Heart right ventricle (tissue), 16 donors: ENCODE measurements around the gene PRKN. TPM values are rescaled to one million over a fixed set of nuclear protein-coding genes. Genes with fewer than 3 reads are reported as not detected.

Experiments used
- ATAC-seq, 8 donors: fragments of 200-7000 bp; cut with Tn5 transposase; one replicate each; pipeline ENCODE4 v1.9.1; 2020; ENCODE audit warnings: mild to moderate bottlenecking in 8 of 8, moderate library complexity in 8 of 8, moderate number of reproducible peaks in 1 of 8
- DNase-seq, 2 donors: peaks; one replicate each; pipeline ENCODE4 v3.0.0-alpha.2; 2020
- H3K27ac ChIP-seq, 10 donors: fragments of 200-600 bp; sonication (generic) in 2 of 10; one replicate each; pipeline versions ENCODE4 v1.5.0 to v1.8.0; 2020 to 2022; ENCODE audit warnings: mild to moderate bottlenecking in 3 of 10
- H3K27me3 ChIP-seq, 7 donors: fragments of 200-600 bp; one replicate each; pipeline ENCODE4 v1.8.0; 2021 to 2022; ENCODE audit warnings: mild to moderate bottlenecking in 2 of 7
- H3K36me3 ChIP-seq, 9 donors: fragments of 200-600 bp; sonication (generic) in 1 of 9; one replicate each; pipeline versions ENCODE4 v1.5.0 to v1.8.0; 2020 to 2022; ENCODE audit warnings: mild to moderate bottlenecking in 2 of 9
- H3K4me1 ChIP-seq, 9 donors: fragments of 200-600 bp; sonication (generic) in 1 of 9; one replicate each; pipeline versions ENCODE4 v1.5.0 to v1.8.0; 2020 to 2022; ENCODE audit warnings: mild to moderate bottlenecking in 4 of 9
- H3K4me3 ChIP-seq, 10 donors: fragments of 200-600 bp; sonication (generic) in 2 of 10; one replicate each; pipeline versions ENCODE4 v1.5.0 to v1.8.0; 2020 to 2022; ENCODE audit warnings: mild to moderate bottlenecking in 7 of 10, moderate library complexity in 2 of 10
- H3K9me3 ChIP-seq, 11 donors: fragments of 200-600 bp in 10 of 11; sonication (generic) in 2 of 11; one replicate each; pipeline versions ENCODE4 v1.5.0 to v1.8.0; 2013 to 2022; ENCODE audit warnings: mild to moderate bottlenecking in 2 of 11, control low read depth in 1 of 11, moderate library complexity in 1 of 11
- CTCF ChIP-seq, 9 donors: fragments of 200-600 bp; sonication (generic) in 2 of 9; IDR thresholded peaks; one replicate each; pipeline versions ENCODE4 v1.5.0 to v1.8.0; 2021 to 2022; ENCODE audit warnings: antibody characterized with exemption in 9 of 9, mild to moderate bottlenecking in 5 of 9, moderate library complexity in 1 of 9
- WGBS, 2 donors: extraction: QIAGEN DNeasy Blood & Tissue Kit; methylation state at CpG; one replicate each; pipeline ENCODE4 v1.1.7; 2013; ENCODE audit warnings: inconsistent platforms in 1 of 2; 5-methylcytosine and 5-hydroxymethylcytosine counted together
- intact Hi-C, 10 donors: fragments of 100-400 bp; cut with DNase I; formaldehyde crosslinking; loops; one replicate each; pipeline versions ENCODE4 v1.11.1 to v1.14.2; 2022
- polyA plus RNA-seq, 2 donors: library from polyadenylated mRNA; stranded (reverse); fragments of 200-250 nt; gene quantifications; one replicate each; pipeline ENCODE4 v1.2.3, GENCODE V29; 2013
- total RNA-seq, 10 donors: library from RNA; stranded (reverse); fragmentation: NEBNext Ultra II Directional in 3 of 10; extraction: Animal tissue kit (Norgen Biotek cat#: 25700) in 3 of 10; gene quantifications; one replicate each; pipeline versions ENCODE4 v1.2.1 to v1.2.4, GENCODE V29; 2021 to 2023
- donor health status: Arrhythmogenic right ventricular cardiomyopathy.
- donor health status: ischemic (EF 13 %, LVEDD 7.1; RV severe dilation, severe dysfunction).
- donor health status: healthy with polysubstance abuse.
- donor health status: DM: no; HTN: yes; CAD: no.
- donor health status: DM: no; HTN: no; CAD: no.
- donor health status: ischemic (EF 25% LVEDD 6.9; RV normal size, moderate dysfunction).
- donor health status: ischemic (EF 25% LVEDD 5.7; RV mildly dilated, moderate dysfunction).
- donor health status: healthy.
- donor health status: DM: yes; HTN: yes; CAD: no.
- donor health status: Ischemic cardiomyopathy.
- donor health status: ischemic (EF 35%, LVEDD 5.7; RV mildly dilated, moderate dysfunction).
- donor health status: nonischemic (EF 11% LVEDD 7.7; RV severe dilation, severe dysfunction).
- donor health status: DM: yes; HTN: yes; CAD: no.
- donor health status: PGD.
- donor health status: ischemic (EF 29% LVEDD 5.4; RV normal size, mild dysfunction).
- donor health status: nonischemic (EF 23%, LVEDD 6.1; RV moderate dilation, normal function).

PRKN gene
- total and polyA plus RNA-seq, 12 donors, result 2.3 to 27.7 (median 26.3) TPM

GRCh38 chr6:162026843-162027242 lies 700.7 kb downstream of the PRKN start:
- Histone ChIP-seq H3K9me3 (peaks cover 0 to 4% (median 0%) of the 10 kb centered on the region in 11 donors), H3K27ac (no peak overlapping the region), H3K4me3 (no peak overlapping the region), H3K4me1 (no peaks in the 10 kb centered on the region), H3K27me3 (no peaks in the 10 kb centered on the region), H3K36me3 (no peaks in the 10 kb centered on the region)
- intact Hi-C loops, result no loop called here
- TF ChIP-seq CTCF (IDR thresholded peaks at IDR 0.05), result no peak
- ATAC-seq, result no peak
- WGBS, 2 donors, result 82 to 86% methylated on average over 4 of the region's 4 CpGs
- no peak for DNase-seq

GRCh38 chr6:162026031-162026430 lies 701.5 kb downstream of the PRKN start:
- Histone ChIP-seq H3K9me3 (peaks cover 0 to 7% (median 0%) of the 10 kb centered on the region in 11 donors), H3K27me3 (no peaks in the 10 kb centered on the region), H3K4me1 (no peaks in the 10 kb centered on the region), H3K27ac (no peak overlapping the region), H3K36me3 (no peaks in the 10 kb centered on the region), H3K4me3 (no peak overlapping the region)
- intact Hi-C loops, result no loop called here
- no peak for TF ChIP-seq CTCF (IDR thresholded peaks at IDR 0.05)
- no peak for DNase-seq
- ATAC-seq, result no peak
- 93 to 94% methylated on average over 8 of the region's 8 CpGs for WGBS, 2 donors

- DNase-seq (no peak), ATAC-seq (no peak)
- intact Hi-C loops, result loop anchor here in 1 of 10 donors (10.0 kb wide), 1 partner anchor 145 kb away; no protein-coding TSS in a partner anchor
- Histone ChIP-seq H3K4me1 (no peaks in the 10 kb centered on the region), H3K4me3 (no peak overlapping the region), H3K27ac (no peak overlapping the region), H3K36me3 (no peaks in the 10 kb centered on the region), H3K27me3 (no peaks in the 10 kb centered on the region), H3K9me3 (peaks cover 0 to 10% (median 0%) of the 10 kb centered on the region in 11 donors)
- TF ChIP-seq CTCF (IDR thresholded peaks at IDR 0.05), result no peak
- WGBS, 2 donors, result 53 to 62% methylated on average over 6 of the region's 6 CpGs
These were observed 708.2 kb downstream of the PRKN start for GRCh38 chr6:162019349-162019748.

- no peak for ATAC-seq
- DNase-seq, result no peak
- WGBS, 2 donors, result 76 to 83% methylated on average over 5 of the region's 5 CpGs
- Histone ChIP-seq H3K9me3 (peaks cover 0 to 10% (median 0%) of the 10 kb centered on the region in 11 donors), H3K27ac (no peak overlapping the region), H3K4me1 (no peaks in the 10 kb centered on the region), H3K27me3 (no peaks in the 10 kb centered on the region), H3K36me3 (no peaks in the 10 kb centered on the region), H3K4me3 (no peak overlapping the region)
- intact Hi-C loops, result loop anchor here in 1 of 10 donors (10.0 kb wide), 1 partner anchor 143 kb away; no protein-coding TSS in a partner anchor
- no peak for TF ChIP-seq CTCF (IDR thresholded peaks at IDR 0.05)
These were observed 710.0 kb downstream of the PRKN start for GRCh38 chr6:162017536-162017935.
